K562 (cell line): Measurements from ENCODE around the gene IGF1R. TPM values are rescaled to one million over a fixed set of nuclear protein-coding genes. Genes with fewer than 3 reads are reported as not detected.

ENCODE experiments used
- ATAC-seq: fragments of 200-7000 bp; cut with Tn5 transposase; 3 replicates; pipeline ENCODE4 v1.9.1; 2020; ENCODE audit warnings: moderate library complexity
- BruUV-seq: library from RNA; stranded (reverse); fragments of 400-500 nt; replicated peaks from 2 replicates; lab custom pipeline; 2021; lab: Mats Ljungman, UMichigan
- CTCF ChIA-PET: fragments of 300-600 bp; formaldehyde crosslinking; extraction: SDS; loops from one replicate; lab custom pipeline; 2021; ENCODE audit warnings: low intra/inter-chr PET ratio; lab: Yijun Ruan, JAX
- POLR2A ChIA-PET: fragments of 300-600, 350-650 bp; sonication (Branson Sonifier 250); formaldehyde crosslinking; extraction: SDS; loops from one replicate; lab custom pipeline; 2021; ENCODE audit warnings: antibody characterized with exemption, inconsistent platforms; lab: Yijun Ruan, JAX
- DNase-seq, 4 experiments: peaks; one replicate each; pipeline versions ENCODE4 v3.0.0 to v3.0.0-alpha.2; 2011 to 2018; ENCODE audit warnings: low spot score in 3 of 4, mixed read lengths in 3 of 4; ENCODE audit errors: extremely low read depth in 1 of 4
- FAIRE-seq: peaks from 2 replicates; lab custom pipeline; 2011; peaks lifted over from hg19 to GRCh38; lab: Jason Lieb, UNC
- H2AFZ ChIP-seq: 2 replicates; pipeline ENCODE4 v1.6.0; 2011; ENCODE audit warnings: low read depth, low read length, control low read depth, inconsistent platforms
- H3K27ac ChIP-seq: fragments of 200-600 bp; 3 replicates; pipeline ENCODE4 v1.8.0; 2011; ENCODE audit warnings: low read depth, mild to moderate bottlenecking, control low read depth, inconsistent platforms, low read length, moderate library complexity, mixed read lengths; ENCODE audit errors: extremely low read depth
- H3K27me3 ChIP-seq, 2 experiments: fragments of 300-600 bp in 1 of 2; 2 replicates in 1 of 2; 3 replicates in 1 of 2; pipeline versions ENCODE4 v1.6.0 to v1.8.0; 2011; ENCODE audit warnings: inconsistent platforms in 2 of 2, low read length in 2 of 2, mild to moderate bottlenecking in 1 of 2, mixed read lengths in 1 of 2, moderate library complexity in 1 of 2; ENCODE audit not compliant: control insufficient read depth in 2 of 2, insufficient read depth in 2 of 2
- H3K36me3 ChIP-seq: fragments of 300-600 bp; 3 replicates; pipeline ENCODE4 v1.8.0; 2011; ENCODE audit warnings: mild to moderate bottlenecking, low read length, inconsistent platforms; ENCODE audit not compliant: control insufficient read depth, insufficient read depth
- H3K4me1 ChIP-seq, 2 experiments: fragments of 200-600 bp in 1 of 2; replicated peaks in 1 of 2; 2 replicates in 1 of 2; 3 replicates in 1 of 2; pipeline versions ENCODE4 v1.5.1 to v1.8.0; 2011; ENCODE audit warnings: inconsistent platforms in 2 of 2, low read length in 2 of 2, mild to moderate bottlenecking in 1 of 2, mixed read lengths in 1 of 2, moderate library complexity in 1 of 2; ENCODE audit not compliant: control insufficient read depth in 2 of 2, insufficient read depth in 2 of 2
- H3K4me2 ChIP-seq: 2 replicates; pipeline ENCODE4 v1.6.1; 2011; ENCODE audit warnings: low read length, control low read depth, inconsistent platforms, mixed read lengths; ENCODE audit not compliant: insufficient read depth
- H3K4me3 ChIP-seq: fragments of 200-600 bp; sonication (generic), shearing (Covaris generic); 2 replicates; pipeline ENCODE4 v1.5.1; 2016; ENCODE audit warnings: control low read depth, inconsistent platforms
- H3K79me2 ChIP-seq: fragments of 200-600 bp; 3 replicates; pipeline ENCODE4 v1.8.0; 2011; ENCODE audit warnings: low read length, inconsistent platforms; ENCODE audit not compliant: control insufficient read depth, insufficient read depth
- H3K9ac ChIP-seq, 2 experiments: 2 replicates each; pipeline versions ENCODE4 v1.6.0 to v1.6.1; 2011; ENCODE audit warnings: low read depth in 2 of 2, low read length in 2 of 2, control low read depth in 1 of 2, inconsistent platforms in 1 of 2, mild to moderate bottlenecking in 1 of 2, mixed read lengths in 1 of 2; ENCODE audit not compliant: insufficient read depth in 1 of 2
- H3K9me1 ChIP-seq: one replicate; pipeline ENCODE4 v1.6.0; 2011; ENCODE audit warnings: inconsistent platforms, mild to moderate bottlenecking, low read length, moderate library complexity; ENCODE audit not compliant: control insufficient read depth, insufficient read depth
- H3K9me3 ChIP-seq: replicated peaks from 2 replicates; pipeline ENCODE4 v1.5.1; 2011; ENCODE audit warnings: low read depth, low read length, inconsistent platforms; ENCODE audit not compliant: control insufficient read depth, insufficient read depth
- H4K20me1 ChIP-seq: replicated peaks from 2 replicates; pipeline ENCODE4 v1.6.1; 2011; ENCODE audit warnings: low read length, inconsistent platforms, mixed read lengths; ENCODE audit not compliant: control insufficient read depth, insufficient read depth
- CBFB ChIP-seq: sonication (generic); formaldehyde crosslinking; IDR thresholded peaks from 2 replicates; pipeline ENCODE4 v1.4.0; 2020; ENCODE audit warnings: mild to moderate bottlenecking, missing genetic modification reagents
- DPF2 ChIP-seq: fragments of 450-650 bp; IDR thresholded peaks from 2 replicates; pipeline ENCODE4 v1.6.1; 2016
- POLR2G ChIP-seq: fragments of 200-400 bp; formaldehyde crosslinking; IDR thresholded peaks from 2 replicates; pipeline ENCODE4 v1.6.1; 2017; ENCODE audit warnings: low read depth, mild to moderate bottlenecking, antibody characterized with exemption, low read length, moderate library complexity
- SRF ChIP-seq, 2 experiments: fragments of 250-450, 450-650 bp in 1 of 2; sonication (Bioruptor Pico) in 1 of 2; sonication (generic) in 1 of 2; formaldehyde crosslinking; IDR thresholded peaks; 2 replicates each; pipeline versions ENCODE4 v1.5.0 to v1.5.1; 2020 to 2022; ENCODE audit warnings: mild to moderate bottlenecking in 1 of 2, missing genetic modification reagents in 1 of 2
- ZFP36 ChIP-seq: fragments of 150-350 bp; IDR thresholded peaks from 2 replicates; pipeline ENCODE4 v1.6.1; 2018; ENCODE audit warnings: low read length, low read depth; ENCODE audit not compliant: partially characterized antibody
- ZHX1 ChIP-seq: fragments of 150-350 bp; conservative IDR thresholded peaks from 2 replicates; pipeline ENCODE4 v1.6.1; 2014; ENCODE audit warnings: low read length
- ZNF232 ChIP-seq: sonication (generic); formaldehyde crosslinking; IDR thresholded peaks from 2 replicates; pipeline ENCODE4 v1.8.0; 2022; ENCODE audit warnings: mild to moderate bottlenecking, missing genetic modification reagents
- WGBS: fragments of 100-300 bp; shearing (Covaris generic); methylation state at CpG from one replicate; pipeline ENCODE4 v1.1.6; 2016; ENCODE audit warnings: low coverage, mixed read lengths; ENCODE audit not compliant: insufficient coverage; ENCODE audit errors: missing lambda C conversion rate; 5-methylcytosine and 5-hydroxymethylcytosine counted together
- in situ Hi-C: fragments of 300-500 bp; cut with MboI; formaldehyde crosslinking; loops from 4 replicates; pipeline ENCODE4 v1.15.0; 2018; ENCODE audit warnings: inconsistent platforms, mixed read lengths
- intact Hi-C: fragments of 100-400 bp; cut with micrococcal nuclease; formaldehyde crosslinking; loops from 2 replicates; pipeline ENCODE4 v1.14.2; 2022
- polyA plus RNA-seq, 8 experiments: library from polyadenylated mRNA; depleted of rRNA in 4 of 8; stranded (reverse) in 5 of 8; unstranded in 3 of 8; fragments of >200 nt; fragmentation: Nextera tagmentation in 2 of 8; fragmentation: Illumina TruSeq in 1 of 8; extraction: Ambion mirVana in 2 of 8; extraction: Trizol in 1 of 8; gene quantifications; 2 replicates each; pipeline versions ENCODE4 v1.2.1 to v1.2.3, GENCODE V29; 2011 to 2014; ENCODE audit warnings: inconsistent platforms in 1 of 8, missing spikeins in 1 of 8
- total RNA-seq, 7 experiments: library from RNA; depleted of rRNA in 6 of 7; stranded (reverse); fragments of >200 nt in 6 of 7; fragmentation: Illumina TruSeq in 2 of 7; extraction: Trizol in 2 of 7; gene quantifications; 2 replicates each; pipeline versions ENCODE4 v1.2.1 to v1.2.3, GENCODE V29; 2011 to 2021; ENCODE audit warnings: low replicate concordance in 1 of 7
- TF ChIP-seq, protein P1 (sequence below), 2 experiments: IDR thresholded peaks; 2 replicates each; pipeline ENCODE4 v1.6.1; 2011; ENCODE audit warnings: borderline replicate concordance in 1 of 2, control low read depth in 1 of 2, low read depth in 1 of 2, low read length in 1 of 2, mild to moderate bottlenecking in 1 of 2, mixed read lengths in 1 of 2, moderate library complexity in 1 of 2; ENCODE audit not compliant: insufficient read depth in 1 of 2, insufficient read length in 1 of 2, poor library complexity in 1 of 2, severe bottlenecking in 1 of 2; ENCODE audit errors: extremely low read depth in 1 of 2

Gene IGF1R
- total and polyA plus RNA-seq, 9 of the 15 experiments (the other 6 are each of a cell fraction or from before 2014, with no cell fraction given), result 0.35 to 8.0 (median 1.6) TPM

- no peaks in the 10 kb centered on the region for H3K4me1 ChIP-seq
- ChIA-PET CTCF (no interaction called here), POLR2A (no interaction called here)
- no peak for TF ChIP-seq ZFP36
- H3K9me3 ChIP-seq, result no peaks in the 10 kb centered on the region
- no peak overlapping the region for H3K9ac ChIP-seq
- no peak overlapping the region for H3K27ac ChIP-seq
- no peak for ATAC-seq
- H2AFZ ChIP-seq, result no peak overlapping the region
- no peak for FAIRE-seq
- H4K20me1 ChIP-seq, result peaks cover 38% of the 10 kb centered on the region
- intact Hi-C loops (no loop called here), in situ Hi-C loops (no loop called here)
- peaks cover 7 to 32% of the 10 kb centered on the region in 2 experiments; a peak in 3 of 5 replicates for H3K27me3 ChIP-seq
- DNase-seq, result no peak
- no peaks in the 10 kb centered on the region; the same call in 2 of the 3 replicates for H3K79me2 ChIP-seq
- H3K4me3 ChIP-seq, result no peak overlapping the region
- 2% methylated on average over 13 of the region's 13 CpGs for WGBS
- BruUV-seq, result no TSS peak
- H3K9me1 ChIP-seq, result no peaks in the 10 kb centered on the region
- H3K4me2 ChIP-seq, result no peak overlapping the region
- H3K36me3 ChIP-seq, result no peaks in the 10 kb centered on the region
Observed at GRCh38 chr15:98728082-98728810, 79.9 kb downstream of the IGF1R start.

GRCh38 chr15:98728811-98729160 lies 80.4 kb downstream of the IGF1R start:
- no peak for ATAC-seq
- H3K9me1 ChIP-seq, result no peaks in the 10 kb centered on the region
- H3K4me2 ChIP-seq, result no peak overlapping the region
- no peak overlapping the region for H3K27ac ChIP-seq
- no peak for FAIRE-seq
- ChIA-PET POLR2A (no interaction called here), CTCF (no interaction called here)
- no peaks in the 10 kb centered on the region; the same call in 2 of the 3 replicates for H3K79me2 ChIP-seq
- BruUV-seq, result no TSS peak
- H3K9me3 ChIP-seq, result no peaks in the 10 kb centered on the region
- intact Hi-C loops, result no loop called here
- TF ChIP-seq ZHX1 (no peak), DPF2 (no peak), SRF (CRISPR knock-in tag; IDR thresholded peaks at IDR 0.05) (no peak), ZNF232 (CRISPR knock-in tag) (no peak), CBFB (CRISPR knock-in tag) (no peak), POLR2G (no peak)
- TF ChIP-seq, protein P1, sequence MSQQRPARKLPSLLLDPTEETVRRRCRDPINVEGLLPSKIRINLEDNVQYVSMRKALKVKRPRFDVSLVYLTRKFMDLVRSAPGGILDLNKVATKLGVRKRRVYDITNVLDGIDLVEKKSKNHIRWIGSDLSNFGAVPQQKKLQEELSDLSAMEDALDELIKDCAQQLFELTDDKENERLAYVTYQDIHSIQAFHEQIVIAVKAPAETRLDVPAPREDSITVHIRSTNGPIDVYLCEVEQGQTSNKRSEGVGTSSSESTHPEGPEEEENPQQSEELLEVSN (IDR thresholded peaks at IDR 0.05; ENCODE audit: borderline replicate concordance in 1 of 2, extremely low read depth in 1 of 2, insufficient read depth in 1 of 2, insufficient read length in 1 of 2, low read depth in 1 of 2, low read length in 1 of 2, poor library complexity in 1 of 2, severe bottlenecking in 1 of 2), result no peak
- H3K4me3 ChIP-seq, result no peak overlapping the region
- H3K9ac ChIP-seq, result no peak overlapping the region
- in situ Hi-C loops, result no loop called here
- H2AFZ ChIP-seq, result no peak overlapping the region
- no peak for DNase-seq
- H3K27me3 ChIP-seq, result peaks cover 7 to 32% of the 10 kb centered on the region in 2 experiments; a peak in 3 of 5 replicates
- WGBS, result 0% methylated on average over 2 of the region's 2 CpGs
- no peaks in the 10 kb centered on the region for H3K4me1 ChIP-seq
- no peaks in the 10 kb centered on the region for H3K36me3 ChIP-seq
- H4K20me1 ChIP-seq, result peaks cover 38% of the 10 kb centered on the region
